GM12801 (cell line): ENCODE data around the gene CFDP1.

ENCODE experiments used
- TF ChIP-seq, protein P1 (sequence below): IDR thresholded peaks from one replicate; pipeline ENCODE4 v1.5.1; 2011; ENCODE audit warnings: control low read depth; ENCODE audit not compliant: insufficient read length; ENCODE audit errors: extremely low read depth

Gene CFDP1

DNA sequence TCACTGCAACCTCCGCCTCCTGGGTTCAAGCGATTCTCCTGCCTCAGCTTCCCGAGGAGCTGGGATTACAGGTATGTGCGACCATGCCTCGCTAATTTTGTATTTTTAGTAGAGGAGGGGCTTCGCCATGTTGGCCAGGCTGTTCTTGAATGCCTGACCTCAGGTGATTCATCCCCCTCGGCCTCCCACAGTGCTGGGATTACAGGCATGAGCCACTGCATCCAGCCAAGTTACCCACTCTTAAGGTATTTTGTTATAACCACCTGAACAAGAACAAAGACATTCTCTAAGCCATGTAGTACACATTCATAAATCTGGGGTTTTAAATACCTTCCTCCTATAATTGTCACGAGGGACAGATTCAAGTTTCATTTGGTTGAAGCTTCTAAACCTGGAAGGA, 43.5 kb upstream of the CFDP1 start:
- TF ChIP-seq, protein P1, sequence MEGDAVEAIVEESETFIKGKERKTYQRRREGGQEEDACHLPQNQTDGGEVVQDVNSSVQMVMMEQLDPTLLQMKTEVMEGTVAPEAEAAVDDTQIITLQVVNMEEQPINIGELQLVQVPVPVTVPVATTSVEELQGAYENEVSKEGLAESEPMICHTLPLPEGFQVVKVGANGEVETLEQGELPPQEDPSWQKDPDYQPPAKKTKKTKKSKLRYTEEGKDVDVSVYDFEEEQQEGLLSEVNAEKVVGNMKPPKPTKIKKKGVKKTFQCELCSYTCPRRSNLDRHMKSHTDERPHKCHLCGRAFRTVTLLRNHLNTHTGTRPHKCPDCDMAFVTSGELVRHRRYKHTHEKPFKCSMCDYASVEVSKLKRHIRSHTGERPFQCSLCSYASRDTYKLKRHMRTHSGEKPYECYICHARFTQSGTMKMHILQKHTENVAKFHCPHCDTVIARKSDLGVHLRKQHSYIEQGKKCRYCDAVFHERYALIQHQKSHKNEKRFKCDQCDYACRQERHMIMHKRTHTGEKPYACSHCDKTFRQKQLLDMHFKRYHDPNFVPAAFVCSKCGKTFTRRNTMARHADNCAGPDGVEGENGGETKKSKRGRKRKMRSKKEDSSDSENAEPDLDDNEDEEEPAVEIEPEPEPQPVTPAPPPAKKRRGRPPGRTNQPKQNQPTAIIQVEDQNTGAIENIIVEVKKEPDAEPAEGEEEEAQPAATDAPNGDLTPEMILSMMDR = no peak

DNA sequence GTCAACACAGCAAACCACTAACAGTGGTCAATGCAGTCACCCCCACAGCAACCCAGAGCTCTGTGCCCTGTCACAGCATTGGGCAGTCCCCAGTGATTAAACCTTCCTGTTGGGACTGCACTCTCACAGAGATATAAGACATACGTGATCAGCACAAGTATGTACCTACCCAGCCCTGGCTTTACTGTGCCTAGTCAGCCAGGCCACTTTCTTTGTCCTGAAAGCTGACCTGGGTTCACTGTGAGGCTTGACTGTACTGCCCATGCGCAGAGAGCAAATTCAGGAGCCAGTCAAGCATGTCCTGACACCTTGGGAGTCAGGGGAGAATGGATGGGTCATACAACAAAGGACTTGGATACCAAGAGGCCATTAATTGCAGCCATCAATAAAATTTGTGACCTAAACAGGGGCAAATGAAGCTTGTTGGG, 42.1 kb upstream of the CFDP1 start:
- TF ChIP-seq, protein P1 = no peak

DNA sequence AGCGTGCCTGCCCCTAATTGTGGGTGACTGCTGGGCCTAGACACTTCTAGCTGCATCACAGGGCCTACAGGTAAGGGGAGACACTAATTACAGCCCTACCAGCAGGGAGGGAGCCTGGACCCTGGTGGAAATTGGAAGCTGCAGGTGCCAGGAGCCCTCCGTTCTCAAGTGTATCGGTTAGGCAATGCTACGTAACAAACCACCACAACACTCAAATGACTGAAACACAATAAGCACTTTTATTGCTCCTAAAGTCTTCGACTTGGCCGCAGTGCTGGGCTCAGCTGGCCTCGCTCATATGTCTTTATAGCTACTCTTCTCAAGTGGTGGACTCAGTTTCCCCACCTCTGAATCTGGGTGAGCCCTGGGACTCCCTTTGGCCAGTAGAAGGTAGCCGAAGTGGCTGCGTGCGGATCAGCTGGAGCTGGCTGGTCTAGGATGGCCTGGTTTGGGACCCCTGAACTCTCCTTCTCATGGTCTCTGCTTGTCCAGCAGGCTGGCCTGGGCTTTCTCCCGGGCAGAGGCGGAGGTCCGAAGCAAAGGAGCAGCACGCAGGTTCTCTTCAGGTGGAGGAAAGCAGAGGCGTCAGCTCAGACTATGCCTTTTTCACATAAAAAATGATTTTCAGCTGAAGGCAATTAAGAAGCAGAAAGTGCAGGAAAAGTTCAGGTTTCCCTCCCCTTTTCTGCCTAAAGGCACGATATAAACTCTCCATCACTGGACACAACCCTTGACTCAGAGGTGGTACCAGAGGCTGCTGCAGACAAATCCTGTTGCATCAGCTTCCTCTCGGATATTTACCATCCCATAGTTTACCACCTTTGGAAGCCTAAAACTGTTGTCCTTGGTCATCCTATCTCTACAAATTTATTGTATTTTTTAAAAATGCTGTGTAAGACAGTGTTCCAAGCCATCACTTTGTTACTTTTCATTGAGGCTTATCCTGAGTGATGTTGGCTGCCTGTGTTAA, 39.9 kb upstream of the CFDP1 start:
- TF ChIP-seq, protein P1 = no peak

DNA sequence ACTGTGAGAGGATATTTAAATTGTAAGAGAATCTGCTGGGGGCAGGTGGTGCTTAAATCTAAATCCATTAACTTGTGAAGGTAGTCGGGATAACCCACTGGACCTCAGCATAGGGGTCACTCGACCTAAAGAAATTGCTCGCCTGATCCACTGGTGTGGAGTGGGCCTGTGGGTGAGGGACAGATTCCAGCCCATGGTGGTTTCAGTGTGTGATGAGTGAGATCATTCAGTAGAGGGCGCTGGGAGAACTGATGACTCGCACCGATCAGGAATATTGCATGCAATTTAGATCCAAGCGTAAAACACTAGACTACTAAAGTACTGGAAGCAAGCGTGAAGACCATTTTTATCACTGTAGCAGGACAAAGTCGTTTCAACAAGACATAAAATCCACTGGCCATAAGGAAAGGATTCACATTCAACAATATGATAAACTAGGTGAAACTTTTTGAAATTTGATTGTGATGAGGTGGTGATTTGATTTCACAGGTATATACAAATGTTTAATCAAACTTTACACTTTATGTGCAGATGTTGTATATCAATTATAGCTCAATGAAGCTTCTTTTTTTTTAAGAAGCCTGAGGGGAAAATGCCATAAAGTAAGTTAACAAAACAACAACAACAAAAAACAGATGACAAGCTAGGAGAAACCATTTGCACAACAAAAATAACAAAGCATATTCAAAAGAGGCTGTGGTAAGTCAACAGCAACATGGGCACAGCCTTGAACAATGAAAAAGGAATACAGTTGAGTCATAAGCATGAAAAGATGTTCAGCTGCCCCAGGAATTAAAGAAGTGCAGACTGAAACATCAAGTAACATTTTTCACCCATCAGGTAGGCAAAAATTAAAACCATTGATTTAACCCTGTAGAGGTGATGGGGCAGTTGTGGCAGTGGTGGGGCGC, 38.7 kb upstream of the CFDP1 start:
- TF ChIP-seq, protein P1 = no peak

DNA sequence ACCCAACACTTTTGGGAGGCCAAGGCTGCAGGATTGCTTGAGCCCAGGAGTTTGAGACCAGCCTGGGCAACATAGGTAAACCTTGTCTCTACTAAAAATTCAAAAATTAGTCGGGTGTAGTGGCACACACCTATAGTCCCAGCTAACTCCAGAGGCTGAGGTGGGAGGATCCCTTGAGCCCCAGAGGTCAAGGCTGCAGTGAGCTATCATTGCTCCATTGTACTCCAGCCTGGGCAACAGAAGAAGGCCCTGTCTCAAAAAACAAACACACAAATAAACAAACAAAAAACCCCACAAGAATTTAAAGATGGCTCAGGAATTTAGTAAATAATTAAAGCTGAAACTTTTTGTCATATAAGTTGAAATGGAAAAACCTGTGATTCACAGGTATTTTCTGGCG, 33.5 kb upstream of the CFDP1 start:
- TF ChIP-seq, protein P1 = no peak

DNA sequence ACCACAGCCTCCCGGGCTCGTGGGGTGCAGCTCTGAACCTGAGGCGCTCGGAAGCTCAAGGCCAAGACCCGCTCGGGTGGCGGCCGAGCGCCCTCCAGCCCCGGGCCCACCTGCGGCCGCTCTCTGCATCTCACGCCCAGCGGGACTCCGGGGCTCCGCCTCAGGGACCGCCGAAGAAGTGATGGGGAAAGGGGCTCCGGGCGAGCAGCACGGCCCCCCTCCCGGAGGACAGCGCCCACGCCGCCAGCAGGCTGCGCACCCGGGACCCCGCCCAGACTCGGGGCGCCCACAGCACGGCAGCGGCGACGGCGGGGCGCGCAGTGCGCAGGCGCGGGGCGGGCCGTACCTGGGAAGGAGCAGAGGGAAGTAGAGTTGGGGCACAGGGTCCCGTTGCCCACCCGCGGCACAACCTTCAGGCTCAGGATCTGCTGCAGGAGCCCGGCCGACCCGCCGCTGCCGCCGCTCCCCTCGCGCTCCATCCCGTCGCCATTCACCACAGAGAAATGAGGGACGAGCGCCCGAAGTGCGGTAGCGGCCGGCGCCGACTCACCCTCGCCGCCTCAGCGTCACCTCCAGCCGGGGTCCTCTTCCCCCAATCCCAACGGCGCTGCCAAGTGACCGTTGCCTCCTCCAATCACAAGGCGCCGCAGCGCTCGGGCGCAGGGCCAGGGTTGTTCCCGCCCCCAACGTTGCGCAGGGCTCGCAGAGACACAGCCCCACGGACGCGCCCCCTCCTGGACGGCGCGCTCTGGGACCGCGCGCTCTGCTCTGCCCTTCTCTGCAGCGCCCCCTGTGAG, 31.0 kb upstream of the CFDP1 start, which contains the start of gene TMEM170A:
Gene TMEM170A (minus strand): TSS at position 568 of the 797 bp plus-strand sequence. CDS start 89 bp downstream, at position 479.
- TF ChIP-seq, protein P1 = peak; percentile 15
